ENCODE results near the gene PLCB2.

PLCB2 gene

DNA sequence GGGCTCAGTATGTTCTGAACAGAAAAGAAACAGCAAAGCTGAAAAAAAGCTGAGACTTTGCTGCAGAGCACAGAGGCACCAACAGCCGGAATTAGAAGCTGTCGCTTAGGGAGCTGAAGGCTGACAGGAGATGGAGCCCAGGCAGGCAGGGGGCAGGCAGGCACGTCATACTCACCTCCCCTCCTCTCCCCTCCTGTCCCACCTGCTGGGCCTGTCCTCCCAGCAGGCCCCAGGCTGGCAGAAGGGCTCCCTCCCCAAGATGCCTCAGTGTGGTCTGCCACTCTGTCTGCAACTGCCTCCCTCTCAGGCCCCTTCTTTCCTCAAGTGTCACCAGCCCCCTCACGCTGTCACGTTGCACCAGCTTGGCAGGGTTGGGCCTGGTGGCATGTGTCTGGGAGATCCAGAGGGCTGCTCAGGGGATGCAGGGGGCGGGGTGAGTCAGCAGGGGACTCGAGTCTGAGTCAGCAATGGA lies 21.6 kb downstream of the PLCB2 start:
- TF ChIP-seq, protein P1, sequence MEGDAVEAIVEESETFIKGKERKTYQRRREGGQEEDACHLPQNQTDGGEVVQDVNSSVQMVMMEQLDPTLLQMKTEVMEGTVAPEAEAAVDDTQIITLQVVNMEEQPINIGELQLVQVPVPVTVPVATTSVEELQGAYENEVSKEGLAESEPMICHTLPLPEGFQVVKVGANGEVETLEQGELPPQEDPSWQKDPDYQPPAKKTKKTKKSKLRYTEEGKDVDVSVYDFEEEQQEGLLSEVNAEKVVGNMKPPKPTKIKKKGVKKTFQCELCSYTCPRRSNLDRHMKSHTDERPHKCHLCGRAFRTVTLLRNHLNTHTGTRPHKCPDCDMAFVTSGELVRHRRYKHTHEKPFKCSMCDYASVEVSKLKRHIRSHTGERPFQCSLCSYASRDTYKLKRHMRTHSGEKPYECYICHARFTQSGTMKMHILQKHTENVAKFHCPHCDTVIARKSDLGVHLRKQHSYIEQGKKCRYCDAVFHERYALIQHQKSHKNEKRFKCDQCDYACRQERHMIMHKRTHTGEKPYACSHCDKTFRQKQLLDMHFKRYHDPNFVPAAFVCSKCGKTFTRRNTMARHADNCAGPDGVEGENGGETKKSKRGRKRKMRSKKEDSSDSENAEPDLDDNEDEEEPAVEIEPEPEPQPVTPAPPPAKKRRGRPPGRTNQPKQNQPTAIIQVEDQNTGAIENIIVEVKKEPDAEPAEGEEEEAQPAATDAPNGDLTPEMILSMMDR (IDR thresholded peaks at IDR 0.05; ENCODE audit: insufficient read depth, low read length, missing control alignments) = no peak
- no peak overlapping the region for H3K4me3 ChIP-seq (ENCODE audit: low read depth, low read length)
- POLR2A ChIA-PET = interaction anchor here (1.0 kb wide), 1 partner anchor 136 kb away, joined by 3 read pairs; no protein-coding TSS in a partner anchor
- DNase-seq (ENCODE audit: low read depth, low spot score) = no peak
- CTCF ChIA-PET = interaction anchor here (0.6 to 17.3 kb wide), 9 partner anchors 10 to 145 kb away, joined by 3 to 287 read pairs (median 5); partner anchors contain the start of genes INAFM2 and PLCB2

DNA sequence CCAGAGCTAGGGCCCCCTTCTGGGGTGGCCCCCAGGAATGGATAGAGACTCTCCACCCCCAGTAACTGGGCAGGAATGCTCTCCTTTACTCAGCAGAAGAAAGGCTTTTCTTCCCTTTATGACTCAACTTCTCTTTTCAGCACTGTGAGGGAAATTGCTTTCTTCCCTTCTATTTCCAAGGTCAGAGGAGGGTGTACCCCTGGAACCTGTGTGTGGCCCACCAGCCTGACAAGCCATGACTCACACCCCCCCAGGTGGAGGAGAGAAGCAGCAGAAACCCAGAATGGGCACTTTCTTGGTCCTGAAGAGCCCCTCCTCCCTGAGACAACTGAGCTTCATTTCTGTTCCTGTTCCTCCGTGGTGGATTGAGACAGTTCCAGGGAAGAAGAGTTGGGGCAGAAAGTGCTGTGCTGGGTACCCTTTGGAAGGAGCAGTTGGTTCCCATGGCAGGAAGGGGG lies 22.2 kb downstream of the PLCB2 start:
- ChIA-PET CTCF (interaction anchor here (0.9 to 17.3 kb wide), 10 partner anchors 10 to 139 kb away, joined by 3 to 287 read pairs (median 5); partner anchors contain the start of genes INAFM2 and PLCB2), POLR2A (interaction anchor here (0.5 to 1.1 kb wide), 4 partner anchors 37 to 136 kb away, joined by 3 read pairs; no protein-coding TSS in a partner anchor)
- DNase-seq (ENCODE audit: low read depth, low spot score) = no peak
- H3K4me3 ChIP-seq (ENCODE audit: low read depth, low read length) = no peak overlapping the region
- TF ChIP-seq, protein P1 (IDR thresholded peaks at IDR 0.05; ENCODE audit: insufficient read depth, low read length, missing control alignments) = no peak

DNA sequence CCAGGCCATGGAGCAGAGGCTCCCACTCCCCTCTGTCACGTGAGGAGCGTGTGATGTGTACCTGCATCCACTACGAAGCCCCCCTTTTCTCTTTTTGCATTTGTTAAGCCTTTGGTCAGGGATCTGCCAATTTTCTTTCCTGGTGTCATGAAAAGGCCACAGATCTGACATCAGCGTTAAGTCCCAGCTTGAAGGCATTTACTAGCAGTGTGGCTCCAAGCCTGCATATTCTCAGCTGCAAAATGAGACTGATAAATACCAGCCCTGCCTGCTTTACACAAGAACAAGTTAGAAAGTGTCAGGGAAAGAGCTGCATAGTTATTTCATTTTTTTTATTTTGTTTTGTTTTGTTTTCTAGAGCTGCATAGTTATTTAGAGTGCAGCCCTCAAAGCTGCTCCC lies 22.6 kb downstream of the PLCB2 start:
- TF ChIP-seq, protein P1 (IDR thresholded peaks at IDR 0.05; ENCODE audit: insufficient read depth, low read length, missing control alignments) = no peak
- DNase-seq (ENCODE audit: low read depth, low spot score) = no peak
- CTCF ChIA-PET = interaction anchor here (0.9 to 17.3 kb wide), 10 partner anchors 9 to 140 kb away, joined by 3 to 287 read pairs (median 5); partner anchors contain the start of genes INAFM2 and PLCB2
- POLR2A ChIA-PET = interaction anchor here (0.5 to 1.1 kb wide), 4 partner anchors 38 to 137 kb away, joined by 3 read pairs; no protein-coding TSS in a partner anchor
- H3K4me3 ChIP-seq (ENCODE audit: low read depth, low read length) = no peak overlapping the region

DNA sequence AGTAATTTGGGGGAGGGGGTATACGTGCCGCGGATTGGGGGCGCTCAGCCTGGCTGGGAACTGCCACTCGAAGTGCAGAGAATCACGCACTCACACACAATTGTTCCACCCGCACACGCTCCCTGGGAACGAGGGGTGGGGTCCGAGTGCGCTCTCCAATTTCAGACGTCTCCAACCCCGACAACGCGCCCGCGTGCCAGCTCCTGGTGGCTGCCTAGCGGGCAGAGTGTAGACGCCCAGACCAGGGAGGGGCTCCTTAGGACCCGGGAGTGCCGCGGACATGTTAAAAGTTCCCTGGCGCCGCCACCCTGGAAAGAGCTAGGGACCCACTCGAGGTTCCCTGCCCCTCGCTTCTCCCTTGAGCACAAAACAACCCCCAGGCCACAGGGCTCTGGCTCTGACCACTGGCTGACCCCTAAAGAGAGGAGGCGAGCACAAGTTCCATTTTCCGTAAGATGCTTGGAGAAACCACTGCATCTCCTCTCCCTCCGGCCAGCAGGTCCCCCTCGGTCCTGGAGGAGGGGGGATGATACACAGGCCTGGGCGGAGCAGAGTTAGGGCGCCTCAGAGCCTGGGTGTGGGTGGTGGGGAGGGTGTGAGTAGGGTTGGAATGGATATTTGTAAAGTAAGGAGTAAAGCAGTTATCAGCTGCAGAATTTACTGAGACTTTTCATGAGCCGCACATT lies 24.0 kb downstream of the PLCB2 start:
- no peak for DNase-seq (ENCODE audit: low read depth, low spot score)
- no peak overlapping the region for H3K4me3 ChIP-seq (ENCODE audit: low read depth, low read length)
- ChIA-PET POLR2A (no interaction called here), CTCF (interaction anchor here (0.8 to 17.3 kb wide), 13 partner anchors 7 to 238 kb away, joined by 3 to 287 read pairs (median 3); partner anchors contain the start of genes INAFM2 and PLCB2)
- TF ChIP-seq, protein P1 (IDR thresholded peaks at IDR 0.05; ENCODE audit: insufficient read depth, low read length, missing control alignments) = no peak

DNA sequence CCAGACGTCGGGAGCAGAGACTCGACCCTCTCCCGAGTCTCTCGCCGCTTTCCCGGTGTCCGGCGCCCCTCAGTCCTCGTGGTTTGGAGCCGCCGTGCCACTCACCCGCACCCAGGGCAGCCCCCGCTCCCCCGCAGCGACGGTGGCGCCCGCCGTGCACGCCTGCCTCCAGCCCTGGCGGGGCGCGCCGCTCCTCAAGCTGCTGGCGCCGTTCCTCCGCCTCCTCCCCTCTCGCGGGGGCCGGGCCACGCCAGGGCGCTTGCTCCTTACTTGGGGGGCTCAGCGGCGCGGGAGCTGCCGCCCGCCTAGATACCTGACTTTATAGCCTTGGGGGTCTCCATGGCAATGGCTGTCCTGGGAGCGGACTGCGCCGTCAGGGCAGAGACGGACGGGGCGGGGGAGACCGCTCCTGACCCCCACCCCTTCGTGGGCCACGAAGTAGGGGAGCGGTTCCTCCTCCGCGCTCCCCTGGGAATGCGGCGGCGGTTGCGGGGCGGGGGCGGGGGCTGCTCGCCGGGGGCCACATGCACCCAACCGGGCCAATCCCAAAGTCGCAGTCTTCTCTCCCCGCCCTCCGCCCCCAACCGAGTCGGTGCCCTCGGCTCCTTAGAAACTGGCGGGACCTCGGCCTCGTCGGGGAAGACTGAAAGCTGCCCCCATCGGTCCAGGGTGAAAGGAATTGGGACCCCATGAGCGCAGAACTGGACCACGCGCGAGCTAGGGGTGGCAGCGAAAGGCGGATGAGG lies 24.7 kb downstream of the PLCB2 start, which contains the start of gene ANKRD63:
Gene ANKRD63, minus strand, starts transcription at position 196 of the 746 bp plus-strand sequence. CDS start 478 bp downstream, outside the sequence.
- DNase-seq (ENCODE audit: low read depth, low spot score) = no peak
- peak within 1 kb of the TSS; percentile 40 for H3K4me3 ChIP-seq (ENCODE audit: low read depth, low read length)
- TF ChIP-seq, protein P1 (IDR thresholded peaks at IDR 0.05; ENCODE audit: insufficient read depth, low read length, missing control alignments) = no peak
- ChIA-PET POLR2A (no interaction called here), CTCF (interaction anchor here (0.8 to 17.3 kb wide), 13 partner anchors 8 to 237 kb away, joined by 3 to 287 read pairs (median 3); partner anchors contain the start of genes INAFM2 and PLCB2)
